K562 (cell line): ENCODE data around the gene C4orf36. TPM values are rescaled to one million over a fixed set of nuclear protein-coding genes. Genes with fewer than 3 reads are reported as not detected.

Experiments used
- FIP1L1 ChIP-seq: fragments of 200-400 bp; formaldehyde crosslinking; IDR thresholded peaks from 2 replicates; pipeline ENCODE4 v1.6.1; 2018; ENCODE audit warnings: mild to moderate bottlenecking, low read depth, low read length; ENCODE audit not compliant: poor library complexity, severe bottlenecking
- MLLT1 ChIP-seq, 2 experiments: fragments of 450-650 bp; IDR thresholded peaks; 2 replicates each; pipeline ENCODE4 v1.6.1; 2016
- RAD21 ChIP-seq, 2 experiments: fragments of 250-450 bp in 1 of 2; fragments of 450-650 bp in 1 of 2; sonication (Bioruptor Pico) in 1 of 2; formaldehyde crosslinking in 1 of 2; IDR thresholded peaks in 1 of 2; conservative IDR thresholded peaks in 1 of 2; 2 replicates each; pipeline versions ENCODE4 v1.4.0 to v1.8.0; 2020 to 2022; ENCODE audit warnings: mild to moderate bottlenecking in 2 of 2, moderate library complexity in 1 of 2
- REST ChIP-seq, 2 experiments: fragments of 450-650 bp; formaldehyde crosslinking in 1 of 2; IDR thresholded peaks; 2 replicates each; pipeline versions ENCODE4 v1.4.0 to v1.6.1; 2014 to 2020; ENCODE audit warnings: mild to moderate bottlenecking in 2 of 2, borderline replicate concordance in 1 of 2, low read depth in 1 of 2
- RFX7 ChIP-seq: fragments of 250-450 bp; sonication (Bioruptor Pico); IDR thresholded peaks from 2 replicates; pipeline ENCODE4 v1.5.1; 2021; ENCODE audit warnings: mild to moderate bottlenecking
- ZNF318 ChIP-seq, 2 experiments: fragments of 450-650 bp; IDR thresholded peaks; 2 replicates each; pipeline ENCODE4 v1.6.1; 2016; ENCODE audit warnings: mild to moderate bottlenecking in 2 of 2, borderline replicate concordance in 1 of 2, low read depth in 1 of 2, moderate library complexity in 1 of 2
- polyA plus RNA-seq, 8 experiments: library from polyadenylated mRNA; depleted of rRNA in 4 of 8; stranded (reverse) in 5 of 8; unstranded in 3 of 8; fragments of >200 nt; fragmentation: Nextera tagmentation in 2 of 8; fragmentation: Illumina TruSeq in 1 of 8; extraction: Ambion mirVana in 2 of 8; extraction: Trizol in 1 of 8; gene quantifications; 2 replicates each; pipeline versions ENCODE4 v1.2.1 to v1.2.3, GENCODE V29; 2011 to 2014; ENCODE audit warnings: inconsistent platforms in 1 of 8, missing spikeins in 1 of 8
- total RNA-seq, 7 experiments: library from RNA; depleted of rRNA in 6 of 7; stranded (reverse); fragments of >200 nt in 6 of 7; fragmentation: Illumina TruSeq in 2 of 7; extraction: Trizol in 2 of 7; gene quantifications; 2 replicates each; pipeline versions ENCODE4 v1.2.1 to v1.2.3, GENCODE V29; 2011 to 2021; ENCODE audit warnings: low replicate concordance in 1 of 7

C4orf36 gene
- total and polyA plus RNA-seq, 9 of the 15 experiments (the other 6 are each of a cell fraction or from before 2014, with no cell fraction given) = 0.14 to 0.45 (median 0.20) TPM; not detected in 5

- peak; percentile 76 for TF ChIP-seq REST (IDR thresholded peaks at IDR 0.05; ENCODE audit: borderline replicate concordance)
- TF ChIP-seq REST (CRISPR knock-in tag; IDR thresholded peaks at IDR 0.05; ENCODE audit: low read depth) = no peak
- TF ChIP-seq ZNF318 (IDR thresholded peaks at IDR 0.05; ENCODE audit: borderline replicate concordance in 1 of 2, low read depth in 1 of 2) = no peak
- 0 out of 4 replicates have a peak, but pooled peaks of 1 of the 2 experiments have one; percentile 44 for TF ChIP-seq MLLT1 (IDR thresholded peaks at IDR 0.05)
- TF ChIP-seq RAD21 (CRISPR knock-in tag; conservative IDR thresholded peaks at IDR 0.05 in 1 of 2, IDR thresholded peaks at IDR 0.05 in 1 of 2) = peak; percentile 80 to 89
- TF ChIP-seq FIP1L1 = no peak
- TF ChIP-seq RFX7 (CRISPR knock-in tag) = no peak
These were observed 3.7 kb upstream of the C4orf36 start (continued) for GRCh38 chr4:86895692-86896488.
